ENCODE results near the gene THRAP3. TPM values are rescaled to one million over a fixed set of nuclear protein-coding genes. Genes with fewer than 3 reads are reported as not detected.

Gene THRAP3
- total RNA-seq, 1 experiment from 2014 or later: 97.5 TPM

GRCh38 chr1:36236302-36236701 is 12.1 kb downstream of the THRAP3 start:
- no peak overlapping the region for H3K4me3 Mint-ChIP-seq (ENCODE audit: low read depth, unreplicated experiment)
- intact Hi-C loops (cut with micrococcal nuclease; ENCODE audit: unreplicated experiment): no loop called here
- TF ChIP-seq CTCF (IDR thresholded peaks at IDR 0.05; ENCODE audit: unreplicated experiment): no peak
- peaks cover 53% of the 10 kb centered on the region for H3K36me3 Mint-ChIP-seq (ENCODE audit: insufficient read depth, unreplicated experiment)
- BruUV-seq (replicated peaks): no TSS peak
- DNase-seq: no peak
- H3K9me3 Mint-ChIP-seq (ENCODE audit: low read depth, unreplicated experiment): no peaks in the 10 kb centered on the region
- H3K4me1 Mint-ChIP-seq (ENCODE audit: low read depth, unreplicated experiment): no peaks in the 10 kb centered on the region
- no peaks in the 10 kb centered on the region for H3K27me3 Mint-ChIP-seq (ENCODE audit: unreplicated experiment)
- H3K27ac Mint-ChIP-seq (ENCODE audit: unreplicated experiment): no peak overlapping the region
- CTCF ChIA-PET: interaction anchor here (0.8 to 1.0 kb wide), 2 partner anchors 17 to 107 kb away, joined by 3 read pairs; no protein-coding TSS in a partner anchor

- intact Hi-C loops (cut with micrococcal nuclease; ENCODE audit: unreplicated experiment): no loop called here
- no peak for TF ChIP-seq CTCF (IDR thresholded peaks at IDR 0.05; ENCODE audit: unreplicated experiment)
- BruUV-seq (replicated peaks): no TSS peak
- Mint-ChIP-seq H3K9me3 (ENCODE audit: low read depth, unreplicated experiment) (no peaks in the 10 kb centered on the region), H3K27me3 (ENCODE audit: unreplicated experiment) (no peaks in the 10 kb centered on the region), H3K36me3 (ENCODE audit: insufficient read depth, unreplicated experiment) (peaks cover 57% of the 10 kb centered on the region), H3K27ac (ENCODE audit: unreplicated experiment) (no peak overlapping the region), H3K4me1 (ENCODE audit: low read depth, unreplicated experiment) (no peaks in the 10 kb centered on the region), H3K4me3 (ENCODE audit: low read depth, unreplicated experiment) (no peak overlapping the region)
- CTCF ChIA-PET: no interaction called here
- no peak for DNase-seq
These were observed 14.2 kb downstream of the THRAP3 start for GRCh38 chr1:36238433-36238832.

GRCh38 chr1:36239941-36240637 is 15.8 kb downstream of the THRAP3 start:
- TF ChIP-seq CTCF (IDR thresholded peaks at IDR 0.05; ENCODE audit: unreplicated experiment): no peak
- intact Hi-C loops (cut with micrococcal nuclease; ENCODE audit: unreplicated experiment): no loop called here
- CTCF ChIA-PET: no interaction called here
- Mint-ChIP-seq H3K27ac (ENCODE audit: unreplicated experiment) (no peak overlapping the region), H3K27me3 (ENCODE audit: unreplicated experiment) (no peaks in the 10 kb centered on the region), H3K4me1 (ENCODE audit: low read depth, unreplicated experiment) (no peaks in the 10 kb centered on the region), H3K4me3 (ENCODE audit: low read depth, unreplicated experiment) (no peak overlapping the region), H3K9me3 (ENCODE audit: low read depth, unreplicated experiment) (no peaks in the 10 kb centered on the region), H3K36me3 (ENCODE audit: insufficient read depth, unreplicated experiment) (peaks cover 60% of the 10 kb centered on the region)
- no TSS peak for BruUV-seq (replicated peaks)
- DNase-seq: no peak

- no peak for DNase-seq
- CTCF ChIA-PET: no interaction called here
- no peaks in the 10 kb centered on the region for H3K9me3 Mint-ChIP-seq (ENCODE audit: low read depth, unreplicated experiment)
- intact Hi-C loops (cut with micrococcal nuclease; ENCODE audit: unreplicated experiment): loop anchor here (5.0 kb wide), 1 partner anchor 35 kb away; no protein-coding TSS in a partner anchor
- no peak for TF ChIP-seq CTCF (IDR thresholded peaks at IDR 0.05; ENCODE audit: unreplicated experiment)
- peak overlapping the region; percentile 97 for H3K27ac Mint-ChIP-seq (ENCODE audit: unreplicated experiment)
- no peak overlapping the region for H3K4me3 Mint-ChIP-seq (ENCODE audit: low read depth, unreplicated experiment)
- H3K4me1 Mint-ChIP-seq (ENCODE audit: low read depth, unreplicated experiment): peaks cover 31% of the 10 kb centered on the region
- no peaks in the 10 kb centered on the region for H3K27me3 Mint-ChIP-seq (ENCODE audit: unreplicated experiment)
- peaks cover 40% of the 10 kb centered on the region for H3K36me3 Mint-ChIP-seq (ENCODE audit: insufficient read depth, unreplicated experiment)
- BruUV-seq (replicated peaks): no TSS peak
These were observed 23.3 kb downstream of the THRAP3 start for GRCh38 chr1:36247538-36247937.

All from Calu3 (cell line).